CD4-positive, alpha-beta T cell treated with Interferon alpha-2 for 1 hour (primary cell): ENCODE data around the gene ZNF66.
"Not testable (repeated sequence)": the region's sequence is repeated elsewhere in the genome, so short reads cannot be mapped to it uniquely, and the experiment has no call there.

Source experiments
- DNase-seq, 2 donors: peaks; one replicate each; pipeline ENCODE4 v3.0.0-alpha.2; 2020 to 2022

ZNF66 gene

DNA sequence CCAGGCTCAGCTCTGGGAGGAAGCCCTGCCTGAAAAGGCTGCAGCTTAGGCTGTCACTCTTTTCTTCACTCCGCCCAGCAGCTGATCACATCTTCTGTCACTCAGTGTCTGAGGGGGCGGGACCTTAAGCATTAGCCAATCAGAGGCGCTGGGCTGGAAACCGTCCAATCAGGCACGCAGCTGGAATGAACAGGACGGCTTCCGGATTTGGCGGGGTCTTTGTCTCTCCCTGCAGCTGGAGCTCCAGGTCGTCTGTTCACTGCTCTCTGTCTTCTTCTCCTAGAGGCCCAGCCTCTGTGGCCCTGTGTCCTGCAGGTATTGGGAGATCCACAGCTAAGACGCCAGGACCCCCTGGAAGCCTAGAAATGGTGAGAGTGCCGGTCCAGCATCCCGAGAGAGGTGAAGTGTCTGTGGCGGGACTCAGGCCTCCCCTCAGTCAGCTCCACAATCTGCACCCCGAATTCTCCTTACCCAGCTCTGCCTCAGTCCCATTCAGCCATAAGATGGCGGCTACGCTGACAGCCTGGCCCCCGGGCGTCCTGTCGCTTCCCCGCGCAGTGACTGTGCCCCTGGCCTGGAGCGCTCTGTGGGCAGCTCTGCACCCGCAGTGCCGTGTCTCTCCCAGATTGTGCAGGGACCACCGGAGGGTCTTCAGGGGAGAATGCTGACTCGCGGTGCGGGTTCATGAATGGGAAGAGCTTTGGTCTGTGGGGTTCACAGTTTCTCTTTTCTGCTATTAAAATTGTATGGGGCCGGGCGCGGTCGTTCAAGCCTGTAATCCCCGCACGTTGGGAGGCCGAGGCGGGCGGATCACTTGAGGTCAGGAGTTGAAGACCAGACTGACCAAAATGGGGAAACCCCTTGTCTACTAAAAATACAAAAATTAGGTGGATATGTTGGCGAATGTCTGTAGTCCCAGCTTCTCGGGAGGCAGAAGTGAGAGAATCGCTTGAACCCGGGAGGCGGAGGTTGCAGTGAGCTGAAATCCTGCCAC is at the start of gene ZNF66:
ZNF66 (plus strand) TSS at position 222 of the 994 bp plus-strand sequence; CDS start at position 366, 144 bp downstream.
- DNase-seq = peak; percentile 95 to 97

GRCh38 chr19:20750169-20750568 is 25.9 kb upstream of the ZNF66 start:
- DNase-seq = not testable (repeated sequence)

GRCh38 chr19:20752291-20752690 is 23.8 kb upstream of the ZNF66 start:
- DNase-seq = not testable (repeated sequence)

- not testable (repeated sequence) for DNase-seq
Observed at GRCh38 chr19:20769225-20769736, 6.8 kb upstream of the ZNF66 start.

- no peak for DNase-seq
Observed at GRCh38 chr19:20787786-20788185, 11.7 kb downstream of the ZNF66 start.

DNA sequence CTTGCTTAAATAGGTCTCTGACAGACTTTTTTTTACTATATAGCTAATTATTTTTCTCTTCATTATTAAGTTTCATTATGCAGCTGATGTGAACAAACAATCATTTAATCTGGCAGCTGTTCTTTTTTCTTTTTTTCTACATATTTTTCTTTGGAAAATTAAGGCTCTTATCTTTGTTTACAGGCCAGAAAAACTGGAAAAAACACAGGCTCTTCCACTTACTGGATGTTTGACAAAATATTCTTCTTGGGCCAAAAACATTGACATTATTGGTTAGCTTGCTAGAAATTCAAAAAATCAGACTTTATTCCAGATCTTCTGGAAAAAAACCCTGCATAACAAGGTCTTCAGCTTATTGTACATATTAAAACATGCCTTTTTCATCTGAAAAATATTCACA is 15.7 kb downstream of the ZNF66 start:
- no peak for DNase-seq

DNA sequence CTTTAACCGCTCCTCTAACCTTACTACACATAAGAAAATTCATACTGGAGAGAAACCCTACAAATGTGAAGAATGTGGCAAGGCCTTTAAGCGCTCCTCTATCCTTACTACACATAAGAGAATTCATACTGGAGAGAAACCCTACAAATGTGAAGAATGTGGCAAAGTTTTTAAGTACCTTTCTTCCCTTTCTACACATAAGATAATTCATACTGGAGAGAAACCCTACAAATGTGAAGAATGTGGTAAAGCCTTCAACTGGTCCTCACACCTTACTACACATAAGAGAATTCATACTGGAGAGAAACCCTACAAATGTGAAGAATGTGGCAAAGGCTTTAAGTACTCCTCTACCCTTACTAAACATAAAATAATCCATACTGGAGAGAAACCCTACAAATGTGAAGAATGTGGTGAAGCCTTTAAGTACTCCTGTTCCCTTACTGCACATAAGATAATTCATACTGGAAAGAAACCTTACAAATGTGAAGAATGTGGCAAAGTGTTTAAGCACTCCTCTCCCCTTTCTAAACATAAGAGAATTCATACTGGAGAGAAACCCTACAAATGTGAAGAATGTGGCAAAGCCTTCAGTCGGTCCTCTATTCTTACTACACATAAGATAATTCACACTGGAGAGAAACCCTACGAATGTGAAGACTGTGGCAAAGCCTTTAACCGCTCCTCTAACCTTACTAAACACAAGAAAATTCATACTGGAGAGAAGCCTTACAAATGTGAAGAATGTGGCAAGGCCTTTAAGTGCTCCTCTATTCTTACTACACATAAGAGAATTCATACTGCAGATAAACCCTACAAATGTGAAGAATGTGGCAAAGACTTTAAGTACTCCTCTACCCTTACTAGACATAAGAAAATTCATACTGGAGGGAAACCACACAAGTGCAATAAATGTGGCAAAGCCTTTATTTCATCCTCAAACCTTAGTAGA is 30.5 kb downstream of the ZNF66 start:
- DNase-seq = not testable (repeated sequence)

GRCh38 chr19:20840371-20840770 is 64.3 kb downstream of the ZNF66 start:
- DNase-seq = no peak
